IMR-90 (cell line): ENCODE data around the gene TNP1. TPM values are rescaled to one million over a fixed set of nuclear protein-coding genes. Genes with fewer than 3 reads are reported as not detected.

Experiments used
- ATAC-seq: fragments of 200-7000 bp; cut with Tn5 transposase; 2 replicates; pipeline ENCODE4 v1.9.1; 2020; ENCODE audit warnings: low read depth, mild to moderate bottlenecking, moderate library complexity
- BruUV-seq: library from RNA; stranded (reverse); fragments of 400-500 nt; replicated peaks from 2 replicates; lab custom pipeline; 2021; lab: Mats Ljungman, UMichigan
- CTCF ChIA-PET: fragments of 300-600 bp; formaldehyde crosslinking; extraction: SDS; loops from one replicate; lab custom pipeline; 2021; ENCODE audit warnings: antibody characterized with exemption; lab: Yijun Ruan, JAX
- POLR2A ChIA-PET: fragments of 300-600 bp; sonication (Branson Sonifier 250); formaldehyde crosslinking; loops from one replicate; lab custom pipeline; 2022; ENCODE audit warnings: antibody characterized with exemption; ENCODE audit not compliant: unreplicated experiment; lab: Charles Lee
- DNase-seq: peaks from one replicate; pipeline ENCODE4 v3.0.0; 2013
- H2AFZ ChIP-seq: replicated peaks from 2 replicates; pipeline ENCODE3; 2013; ENCODE audit warnings: low read length, mild to moderate bottlenecking; ENCODE audit not compliant: poor library complexity
- H2AK5ac ChIP-seq: 2 replicates; pipeline ENCODE4 v1.6.1; 2013; ENCODE audit warnings: low read depth, low read length, inconsistent platforms
- H2AK9ac ChIP-seq: replicated peaks from 2 replicates; pipeline ENCODE3; 2013; ENCODE audit warnings: mild to moderate bottlenecking, low read depth, low read length, moderate library complexity; ENCODE audit not compliant: poor library complexity
- H2BK120ac ChIP-seq: 2 replicates; pipeline ENCODE4 v1.6.1; 2013; ENCODE audit warnings: low read depth, low read length, inconsistent platforms
- H2BK15ac ChIP-seq: 3 replicates; pipeline ENCODE4 v1.6.1; 2013; ENCODE audit warnings: low read depth, low read length, inconsistent platforms
- H2BK20ac ChIP-seq: 2 replicates; pipeline ENCODE4 v1.6.1; 2013; ENCODE audit warnings: low read depth, mild to moderate bottlenecking, inconsistent platforms, low read length, moderate library complexity
- H2BK5ac ChIP-seq: 2 replicates; pipeline ENCODE4 v1.6.1; 2013; ENCODE audit warnings: mild to moderate bottlenecking, low read depth, low read length, inconsistent platforms; ENCODE audit not compliant: poor library complexity, severe bottlenecking
- H3K14ac ChIP-seq: replicated peaks from 2 replicates; pipeline ENCODE4 v1.6.1; 2013; ENCODE audit warnings: low read depth, low read length, inconsistent platforms
- H3K18ac ChIP-seq: 2 replicates; pipeline ENCODE4 v1.6.1; 2013; ENCODE audit warnings: low read depth, low read length, control low read depth
- H3K23ac ChIP-seq: 2 replicates; pipeline ENCODE4 v1.6.1; 2013; ENCODE audit warnings: low read depth, low read length, inconsistent platforms
- H3K27ac ChIP-seq: 2 replicates; pipeline ENCODE4 v1.5.1; 2013; ENCODE audit warnings: mild to moderate bottlenecking, control low read depth, low read length; ENCODE audit not compliant: insufficient read depth
- H3K27me3 ChIP-seq: 2 replicates; pipeline ENCODE4 v1.6.1; 2013; ENCODE audit warnings: low read length; ENCODE audit not compliant: control insufficient read depth, insufficient read depth
- H3K36me3 ChIP-seq: 2 replicates; pipeline ENCODE4 v1.6.1; 2013; ENCODE audit warnings: low read length, mixed read lengths; ENCODE audit not compliant: control insufficient read depth, insufficient read depth
- H3K4ac ChIP-seq: 2 replicates; pipeline ENCODE4 v1.6.1; 2013; ENCODE audit warnings: low read depth, low read length, inconsistent platforms
- H3K4me1 ChIP-seq: 2 replicates; pipeline ENCODE4 v1.6.1; 2013; ENCODE audit warnings: low read length, mixed read lengths; ENCODE audit not compliant: control insufficient read depth, insufficient read depth
- H3K4me2 ChIP-seq: 2 replicates; pipeline ENCODE4 v1.6.1; 2013; ENCODE audit warnings: low read depth, mild to moderate bottlenecking, control low read depth, low read length, moderate library complexity
- H3K4me3 ChIP-seq: 2 replicates; pipeline ENCODE4 v1.5.1; 2013; ENCODE audit warnings: low read depth, mild to moderate bottlenecking, control low read depth, low read length, moderate library complexity; ENCODE audit not compliant: insufficient read depth
- H3K56ac ChIP-seq: 2 replicates; pipeline ENCODE4 v1.6.1; 2013; ENCODE audit warnings: low read length, inconsistent platforms; ENCODE audit not compliant: insufficient read depth; ENCODE audit errors: extremely low read depth
- H3K79me1 ChIP-seq, 2 experiments: 2 replicates each; pipeline ENCODE4 v1.6.1; 2013; ENCODE audit warnings: low read length in 2 of 2, inconsistent platforms in 1 of 2, low read depth in 1 of 2
- H3K9ac ChIP-seq: 2 replicates; pipeline ENCODE4 v1.6.1; 2013; ENCODE audit warnings: low read depth, low read length, control low read depth
- H3K9me1 ChIP-seq: 2 replicates; pipeline ENCODE4 v1.6.1; 2013; ENCODE audit warnings: low read length, inconsistent platforms; ENCODE audit not compliant: insufficient read depth
- H3K9me3 ChIP-seq: 2 replicates; pipeline ENCODE4 v1.6.1; 2013; ENCODE audit warnings: low read length; ENCODE audit not compliant: control insufficient read depth, insufficient read depth
- H4K20me1 ChIP-seq: 2 replicates; pipeline ENCODE4 v1.6.1; 2013; ENCODE audit warnings: low read length, inconsistent platforms; ENCODE audit not compliant: insufficient read depth
- H4K5ac ChIP-seq: 2 replicates; pipeline ENCODE4 v1.6.1; 2013; ENCODE audit warnings: mild to moderate bottlenecking, low read depth, low read length, control low read depth
- H4K8ac ChIP-seq, 2 experiments: 2 replicates each; pipeline ENCODE4 v1.6.1; 2013; ENCODE audit warnings: low read depth in 2 of 2, low read length in 2 of 2, control low read depth in 1 of 2, inconsistent platforms in 1 of 2
- H4K91ac ChIP-seq: 2 replicates; pipeline ENCODE4 v1.6.1; 2013; ENCODE audit warnings: low read depth, low read length, inconsistent platforms; ENCODE audit not compliant: insufficient read depth
- BHLHE40 ChIP-seq: fragments of 150-350 bp; IDR thresholded peaks from 2 replicates; pipeline ENCODE4 v1.6.1; 2016; ENCODE audit warnings: mild to moderate bottlenecking, low read depth, low read length
- CEBPB ChIP-seq: IDR thresholded peaks from 2 replicates; pipeline ENCODE4 v1.6.1; 2012; ENCODE audit warnings: low read depth, low read length, improper control_type of control experiment
- CHD1 ChIP-seq: IDR thresholded peaks from 2 replicates; pipeline ENCODE4 v1.6.1; 2012; ENCODE audit warnings: low read depth, low read length, improper control_type of control experiment
- CTCF ChIP-seq: conservative IDR thresholded peaks from 2 replicates; pipeline ENCODE4 v1.5.1; 2012; ENCODE audit warnings: mild to moderate bottlenecking, low read depth, low read length, improper control_type of control experiment
- ELK1 ChIP-seq: fragments of 150-350 bp; IDR thresholded peaks from 2 replicates; pipeline ENCODE4 v1.6.1; 2016; ENCODE audit warnings: low read depth, mild to moderate bottlenecking, low read length, moderate library complexity, borderline replicate concordance
- FOS ChIP-seq: fragments of 150-350 bp; IDR thresholded peaks from 2 replicates; pipeline ENCODE4 v1.6.1; 2016; ENCODE audit warnings: low read depth, low read length
- MAFK ChIP-seq: IDR thresholded peaks from 2 replicates; pipeline ENCODE4 v1.6.1; 2012; ENCODE audit warnings: low read depth, low read length, improper control_type of control experiment
- MAZ ChIP-seq: IDR thresholded peaks from 2 replicates; pipeline ENCODE4 v1.6.1; 2012; ENCODE audit warnings: low read depth, mild to moderate bottlenecking, low read length, improper control_type of control experiment, moderate library complexity, borderline replicate concordance
- MXI1 ChIP-seq: IDR thresholded peaks from 2 replicates; pipeline ENCODE4 v1.6.1; 2012; ENCODE audit warnings: low read depth, mild to moderate bottlenecking, low read length, moderate library complexity, borderline replicate concordance
- NFE2L2 ChIP-seq: fragments of 150-350 bp; IDR thresholded peaks from 2 replicates; pipeline ENCODE4 v1.6.1; 2016; ENCODE audit warnings: low read depth, mild to moderate bottlenecking, low read length
- POLR2A ChIP-seq: IDR thresholded peaks from 2 replicates; pipeline ENCODE4 v1.6.1; 2012; ENCODE audit warnings: mild to moderate bottlenecking, low read depth, low read length
- RAD21 ChIP-seq: IDR thresholded peaks from 2 replicates; pipeline ENCODE4 v1.6.1; 2012; ENCODE audit warnings: low read length, improper control_type of control experiment
- RCOR1 ChIP-seq: IDR thresholded peaks from 2 replicates; pipeline ENCODE4 v1.6.1; 2012; ENCODE audit warnings: mild to moderate bottlenecking, low read length, improper control_type of control experiment; ENCODE audit not compliant: insufficient replicate concordance
- RFX5 ChIP-seq: IDR thresholded peaks from 2 replicates; pipeline ENCODE4 v1.8.0; 2012; ENCODE audit warnings: low read depth, mild to moderate bottlenecking, low read length, moderate library complexity
- SMC3 ChIP-seq: fragments of 150-350 bp; IDR thresholded peaks from 2 replicates; pipeline ENCODE4 v1.6.1; 2016; ENCODE audit warnings: low read depth, mild to moderate bottlenecking, antibody characterized with exemption, low read length, moderate library complexity
- USF2 ChIP-seq: fragments of 150-350 bp; IDR thresholded peaks from 2 replicates; pipeline ENCODE4 v1.6.1; 2017; ENCODE audit warnings: mild to moderate bottlenecking, antibody characterized with exemption, low read length, low read depth
- WGBS, 2 experiments: methylation state at CpG; one replicate each; pipeline versions ENCODE4 v1.1.5 to v1.1.7; 2013; ENCODE audit warnings: missing lambda C conversion rate in 2 of 2; ENCODE audit not compliant: insufficient read length in 1 of 2; ENCODE audit errors: extremely low coverage in 2 of 2; 5-methylcytosine and 5-hydroxymethylcytosine counted together
- dilution Hi-C: fragments of 300-500 bp; cut with HindIII; formaldehyde crosslinking; loops from one replicate; pipeline ENCODE4 v1.14.3; 2018; ENCODE audit warnings: low sequenced_read_pairs; ENCODE audit not compliant: unreplicated experiment
- in situ Hi-C: fragments of 300-500 bp; cut with MboI; formaldehyde crosslinking; loops from 3 replicates; pipeline ENCODE4 v1.14.3; 2019; ENCODE audit warnings: low sequenced_read_pairs, inconsistent platforms, mixed read lengths
- intact Hi-C: fragments of 100-400 bp; cut with micrococcal nuclease; formaldehyde crosslinking; loops from 2 replicates; pipeline ENCODE4 v1.10.0; 2022
- polyA plus RNA-seq, 3 experiments: library from polyadenylated mRNA; depleted of rRNA; stranded (reverse); fragments of >200 nt; gene quantifications; 2 replicates each; pipeline ENCODE4 v1.2.3, GENCODE V29; 2012; ENCODE audit warnings: low replicate concordance in 1 of 3
- total RNA-seq: library from RNA; depleted of rRNA; stranded (reverse); fragments of >200 nt; gene quantifications from 2 replicates; pipeline ENCODE4 v1.2.3, GENCODE V29; 2012

The TNP1 gene
- total and polyA plus RNA-seq, 2 of the 4 experiments (the other 2 are of a cell fraction) = not detected

GRCh38 chr2:216872040-216872439 lies 12.2 kb upstream of the TNP1 start:
- Histone ChIP-seq H4K20me1 (no peaks in the 10 kb centered on the region), H4K91ac (no peak overlapping the region), H2AFZ (no peak overlapping the region), H3K36me3 (no peaks in the 10 kb centered on the region), H3K4ac (no peak overlapping the region), H2BK20ac (no peak overlapping the region), H3K4me1 (no peaks in the 10 kb centered on the region), H3K23ac (no peak overlapping the region), H3K27me3 (no peaks in the 10 kb centered on the region), H3K9ac (no peak overlapping the region), H3K56ac (no peak overlapping the region), H3K9me3 (no peaks in the 10 kb centered on the region), H2AK9ac (no peak overlapping the region), H3K79me1 (no peaks in the 10 kb centered on the region), H2BK5ac (no peak overlapping the region), H2AK5ac (no peak overlapping the region), H2BK120ac (no peak overlapping the region), H2BK15ac (no peak overlapping the region), H4K8ac (no peak overlapping the region), H3K18ac (no peak overlapping the region), H3K27ac (no peak overlapping the region), H3K4me3 (no peak overlapping the region), H4K5ac (no peak overlapping the region), H3K4me2 (no peak overlapping the region), H3K14ac (no peak overlapping the region), H3K9me1 (no peaks in the 10 kb centered on the region)
- no peak for ATAC-seq
- POLR2A ChIA-PET = no interaction called here
- BruUV-seq = no TSS peak
- no CpG with 5 or more reads among the region's 3 CpGs for WGBS, 2 experiments
- intact Hi-C loops (no loop called here), in situ Hi-C loops (no loop called here), dilution Hi-C loops (no loop called here)
- CTCF ChIA-PET = no interaction called here
- TF ChIP-seq MAZ = no peak
- TF ChIP-seq RAD21 = no peak
- TF ChIP-seq NFE2L2 = no peak
- TF ChIP-seq CHD1 = no peak
- TF ChIP-seq CTCF = no peak
- no peak for TF ChIP-seq RCOR1
- no peak for TF ChIP-seq SMC3
- no peak for TF ChIP-seq RFX5
- TF ChIP-seq USF2 = no peak
- TF ChIP-seq ELK1 = no peak
- no peak for TF ChIP-seq BHLHE40
- TF ChIP-seq MAFK = no peak
- TF ChIP-seq FOS = no peak
- no peak for TF ChIP-seq POLR2A
- TF ChIP-seq CEBPB = no peak
- no peak for TF ChIP-seq MXI1
- no peak for DNase-seq
